GM12864 (cell line): Measurements from ENCODE around the gene LPP.

Experiments used
- DNase-seq: peaks from one replicate; pipeline ENCODE4 v3.0.0-alpha.2; 2011; ENCODE audit warnings: low read depth
- H3K4me3 ChIP-seq: 2 replicates; pipeline ENCODE4 v1.5.1; 2011; ENCODE audit warnings: mild to moderate bottlenecking, low read depth, low read length, control low read depth
- CTCF ChIP-seq: IDR thresholded peaks from 2 replicates; pipeline ENCODE4 v1.5.1; 2011; ENCODE audit warnings: low read depth, mild to moderate bottlenecking, moderate library complexity, low read length, control low read depth, inconsistent platforms; ENCODE audit errors: missing control alignments

LPP gene

GRCh38 chr3:188320757-188321156, 166.8 kb downstream of the LPP start:
- H3K4me3 ChIP-seq: no peak overlapping the region
- DNase-seq: no peak
- TF ChIP-seq CTCF: no peak

- TF ChIP-seq CTCF: no peak
- no peak overlapping the region for H3K4me3 ChIP-seq
- no peak for DNase-seq
Measured at GRCh38 chr3:188321258-188321657, 167.3 kb downstream of the LPP start.

GRCh38 chr3:188322135-188322887, 168.4 kb downstream of the LPP start:
- no peak for TF ChIP-seq CTCF
- H3K4me3 ChIP-seq: no peak overlapping the region
- no peak for DNase-seq

GRCh38 chr3:188323067-188323842, 169.3 kb downstream of the LPP start:
- TF ChIP-seq CTCF: no peak
- no peak overlapping the region for H3K4me3 ChIP-seq
- no peak for DNase-seq

GRCh38 chr3:188326111-188326510, 172.2 kb downstream of the LPP start:
- no peak for DNase-seq
- no peak overlapping the region for H3K4me3 ChIP-seq
- TF ChIP-seq CTCF: no peak

GRCh38 chr3:188326968-188327367, 173.0 kb downstream of the LPP start:
- no peak for DNase-seq
- TF ChIP-seq CTCF: no peak
- H3K4me3 ChIP-seq: no peak overlapping the region
